ENCODE data around the gene UBE2Q2.

UBE2Q2 gene

DNA sequence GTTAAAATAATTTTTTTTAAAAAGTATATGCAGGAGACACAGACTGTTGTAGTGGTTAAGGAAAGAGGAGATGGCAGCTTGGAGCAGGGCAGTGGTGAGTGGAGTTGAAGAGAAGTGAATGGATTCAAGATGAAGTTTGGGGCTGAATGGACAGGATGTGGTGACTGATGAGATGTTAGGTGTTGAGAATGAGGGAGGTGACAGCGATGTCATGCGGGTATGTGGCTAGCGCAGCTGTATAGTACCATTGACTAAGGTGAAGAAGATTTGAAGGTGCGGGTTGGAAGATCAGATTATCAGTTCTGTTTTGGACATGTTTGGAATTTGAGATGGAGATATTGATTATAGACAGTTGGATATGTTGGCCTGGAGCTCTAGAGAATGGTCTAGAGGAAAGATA, 80.5 kb downstream of the UBE2Q2 start:
- no peak for DNase-seq (ENCODE audit: low read depth in 3 of 3)

DNA sequence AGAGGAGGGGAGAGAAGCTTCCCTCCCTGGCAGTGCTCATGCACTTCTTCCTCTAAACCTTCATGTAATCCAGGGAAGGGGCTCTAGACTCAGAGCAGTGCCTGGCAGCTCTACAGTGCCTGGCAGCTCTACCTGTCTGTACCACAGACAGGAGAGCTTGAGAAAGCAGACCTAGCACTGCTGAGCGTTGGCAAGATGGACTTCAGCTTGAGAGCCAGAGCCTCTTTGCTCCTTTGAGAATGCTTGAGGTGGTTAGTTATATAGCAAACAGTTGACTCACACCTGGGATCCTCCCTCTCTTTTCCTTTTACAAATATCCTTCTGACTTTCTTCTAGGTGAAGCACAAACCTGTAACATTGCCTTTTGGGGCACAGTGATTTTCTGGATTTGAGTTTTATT, 81.3 kb downstream of the UBE2Q2 start:
- DNase-seq (ENCODE audit: low read depth in 3 of 3): no peak

GRCh38 chr15:75925440-75925839, 82.2 kb downstream of the UBE2Q2 start:
- no peak for DNase-seq (ENCODE audit: low read depth in 3 of 3)

DNA sequence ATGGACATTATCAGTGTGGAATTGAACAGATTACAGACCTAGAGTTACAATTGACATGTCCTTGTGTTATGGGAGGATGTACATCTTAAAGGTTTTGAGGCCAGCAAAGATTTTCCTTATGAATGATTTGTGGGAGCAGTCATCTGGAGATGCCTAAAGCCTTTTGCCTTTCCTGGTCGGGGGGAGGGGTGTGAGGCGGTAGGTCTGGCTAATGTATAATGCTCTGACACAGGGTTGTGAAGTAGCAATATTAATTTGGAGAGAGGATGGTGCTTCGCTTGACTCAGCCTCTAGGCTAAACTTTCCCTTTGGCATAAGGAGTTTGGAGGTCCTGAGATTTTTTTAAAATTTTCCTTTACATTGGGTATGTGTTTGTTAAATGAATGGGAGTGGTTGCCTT, 83.7 kb downstream of the UBE2Q2 start:
- no peak for DNase-seq (ENCODE audit: low read depth in 3 of 3)

- DNase-seq (ENCODE audit: low read depth in 3 of 3): no peak
These were observed 84.4 kb downstream of the UBE2Q2 start for GRCh38 chr15:75927601-75928000.

GRCh38 chr15:75928680-75929608, 85.7 kb downstream of the UBE2Q2 start:
- no peak for DNase-seq (ENCODE audit: low read depth in 3 of 3)

DNA sequence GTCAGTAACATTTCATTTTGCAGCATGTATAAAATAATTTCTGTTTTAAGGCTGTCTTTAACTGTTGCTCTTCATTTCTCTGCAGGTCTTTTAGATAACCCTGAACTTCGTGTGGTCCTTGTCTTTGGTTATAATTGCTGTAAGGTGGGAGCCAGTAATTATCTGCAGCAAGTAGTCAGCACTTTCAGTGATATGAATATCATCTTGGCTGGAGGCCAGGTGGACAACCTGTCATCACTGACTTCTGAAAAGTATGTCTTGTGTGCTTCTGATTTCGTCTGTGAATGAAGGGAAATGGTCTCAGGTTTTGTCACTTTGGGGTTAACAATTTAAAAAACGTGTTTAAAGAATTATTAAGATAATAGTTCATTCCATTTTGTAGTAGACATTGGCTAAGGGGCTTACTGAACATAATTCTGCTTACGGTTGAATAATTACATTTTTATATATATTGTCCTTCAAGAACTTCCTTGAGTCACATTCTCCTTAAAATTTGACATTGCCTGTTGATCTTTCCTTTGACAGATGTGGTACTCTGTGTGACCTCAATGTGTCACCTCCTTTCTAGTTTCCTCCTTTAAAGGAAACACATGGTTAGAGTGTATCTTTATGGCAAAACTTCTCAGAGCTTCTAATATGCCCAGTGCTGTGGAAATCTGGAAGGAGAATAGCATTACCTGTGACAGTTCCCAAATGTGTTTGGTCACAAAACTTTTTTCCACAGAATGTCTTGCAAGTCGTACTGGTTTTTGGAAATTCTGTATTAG, 86.7 kb downstream of the UBE2Q2 start:
- no peak for DNase-seq (ENCODE audit: low read depth in 3 of 3)

DNA sequence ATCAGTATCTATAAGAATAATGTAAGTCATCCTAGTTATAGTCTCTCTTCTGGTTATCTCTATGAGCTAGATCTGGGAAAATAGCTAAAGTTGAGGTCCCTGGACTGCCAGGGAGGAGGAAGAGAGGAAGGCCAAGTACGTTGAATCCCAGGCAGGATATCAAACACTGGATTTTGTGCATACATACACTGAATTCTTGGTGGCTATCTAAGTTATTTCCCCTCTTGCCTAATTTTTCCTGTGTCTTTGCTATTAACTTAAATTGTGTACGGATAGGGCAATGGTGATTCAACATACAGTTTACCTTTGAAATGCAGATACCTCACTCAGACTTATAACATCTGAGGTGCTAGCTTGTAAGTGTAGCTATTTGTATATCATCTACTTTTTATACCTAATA, 87.6 kb downstream of the UBE2Q2 start:
- no peak for DNase-seq (ENCODE audit: low read depth in 3 of 3)

DNA sequence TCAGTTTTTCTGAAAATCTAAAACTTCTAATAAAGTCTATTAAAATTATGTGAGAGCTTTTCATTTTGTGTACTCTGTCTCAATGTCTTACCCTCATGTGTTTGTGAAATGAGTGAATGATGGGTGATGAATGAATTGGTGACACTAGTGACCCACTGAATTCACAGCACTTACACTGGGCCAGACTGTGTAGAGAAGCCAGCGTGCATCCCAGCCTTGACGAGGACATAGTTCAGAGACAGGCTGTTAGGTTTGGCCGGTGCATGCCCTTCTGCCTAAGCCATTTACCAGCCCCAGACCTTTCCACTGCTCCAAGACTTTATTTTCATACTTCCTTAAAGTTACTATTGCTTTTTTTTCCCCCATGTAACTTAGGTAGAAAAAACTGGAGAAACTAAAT, 99.2 kb downstream of the UBE2Q2 start:
- DNase-seq (ENCODE audit: low read depth in 3 of 3): no peak

- no peak for DNase-seq (ENCODE audit: low read depth in 3 of 3)
These were observed 100.0 kb downstream of the UBE2Q2 start for GRCh38 chr15:75943246-75943645.

DNA sequence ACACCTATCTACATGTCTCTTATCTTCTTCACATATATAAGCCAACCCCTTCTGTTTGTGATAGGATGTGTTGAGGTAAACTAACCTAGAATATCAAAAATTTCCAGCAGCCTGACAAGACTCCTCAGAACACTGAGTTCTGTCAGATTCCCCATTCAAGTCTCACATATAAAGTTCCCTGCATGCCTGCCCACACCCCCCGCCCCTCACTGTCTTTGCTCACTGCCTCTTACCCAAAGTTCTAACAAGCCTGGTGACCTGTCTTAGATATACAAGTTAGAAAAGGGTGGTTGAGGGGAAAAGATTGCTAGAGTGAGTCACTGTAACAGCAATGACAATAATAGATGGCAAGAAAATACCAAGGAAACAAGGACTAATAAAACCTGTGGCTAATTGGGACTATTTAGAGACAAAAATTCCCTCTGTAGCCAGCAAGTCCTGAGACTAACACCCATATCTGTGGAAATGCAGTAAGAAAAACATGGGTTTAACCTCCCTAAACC, 100.5 kb downstream of the UBE2Q2 start:
- DNase-seq (ENCODE audit: low read depth in 3 of 3): no peak

- no peak for DNase-seq (ENCODE audit: low read depth in 3 of 3)
These were observed 102.7 kb downstream of the UBE2Q2 start for GRCh38 chr15:75945953-75946352.

DNA sequence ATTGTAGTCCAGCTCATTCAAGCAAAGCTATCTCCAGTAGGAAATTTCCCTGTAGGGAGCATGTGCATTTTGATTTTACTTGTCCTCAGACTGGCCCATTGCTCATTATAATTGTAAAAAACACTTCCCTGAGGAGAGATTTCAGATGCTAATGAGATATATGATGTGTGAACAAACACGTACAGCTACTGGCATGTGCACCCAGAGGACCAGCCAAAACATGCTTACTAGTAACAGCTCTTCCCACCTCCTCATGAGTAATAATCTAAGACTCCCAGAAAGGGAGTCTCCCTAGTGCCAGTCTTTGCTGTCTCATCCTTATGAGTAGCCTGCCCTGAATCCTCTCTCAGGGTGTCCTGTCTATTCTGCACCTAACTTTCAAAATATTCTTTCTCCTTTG, 103.8 kb downstream of the UBE2Q2 start:
- no peak for DNase-seq (ENCODE audit: low read depth in 3 of 3)

- DNase-seq (ENCODE audit: low read depth in 3 of 3): no peak
These were observed 105.6 kb downstream of the UBE2Q2 start for GRCh38 chr15:75948761-75949296.
